Heart left ventricle (tissue), 13 donors: ENCODE measurements around the gene HMG20A.

Experiments used
- POLR2A ChIP-seq, 2 donors: fragments of 450-650 bp; IDR thresholded peaks; one replicate each; pipeline ENCODE4 v1.6.1; 2017; ENCODE audit warnings: antibody characterized with exemption in 2 of 2, mild to moderate bottlenecking in 2 of 2, moderate library complexity in 2 of 2
- TF ChIP-seq, protein P1 (sequence below), 12 donors: fragments of 200-600 bp; sonication (generic) in 4 of 12; IDR thresholded peaks; one replicate each; pipeline versions ENCODE4 v1.5.0 to v1.8.0; 2018 to 2022; ENCODE audit warnings: antibody characterized with exemption in 12 of 12, mild to moderate bottlenecking in 5 of 12
- donor health status: ischemic (EF 13 %, LVEDD 7.1; RV severe dilation, severe dysfunction).
- donor health status: DM: no; HTN: yes; CAD: no.
- donor health status: DM: no; HTN: no; CAD: no.
- donor health status: ischemic (EF 25% LVEDD 6.9; RV normal size, moderate dysfunction).
- donor health status: ischemic (EF 25% LVEDD 5.7; RV mildly dilated, moderate dysfunction).
- donor health status: ischemic (EF 35%, LVEDD 5.7; RV mildly dilated, moderate dysfunction).
- donor health status: nonischemic (EF 11% LVEDD 7.7; RV severe dilation, severe dysfunction).
- donor health status: DM: yes; HTN: yes; CAD: no.
- donor health status: PGD.
- donor health status: ischemic (EF 29% LVEDD 5.4; RV normal size, mild dysfunction).
- donor health status: nonischemic (EF 23%, LVEDD 6.1; RV moderate dilation, normal function).

DNA sequence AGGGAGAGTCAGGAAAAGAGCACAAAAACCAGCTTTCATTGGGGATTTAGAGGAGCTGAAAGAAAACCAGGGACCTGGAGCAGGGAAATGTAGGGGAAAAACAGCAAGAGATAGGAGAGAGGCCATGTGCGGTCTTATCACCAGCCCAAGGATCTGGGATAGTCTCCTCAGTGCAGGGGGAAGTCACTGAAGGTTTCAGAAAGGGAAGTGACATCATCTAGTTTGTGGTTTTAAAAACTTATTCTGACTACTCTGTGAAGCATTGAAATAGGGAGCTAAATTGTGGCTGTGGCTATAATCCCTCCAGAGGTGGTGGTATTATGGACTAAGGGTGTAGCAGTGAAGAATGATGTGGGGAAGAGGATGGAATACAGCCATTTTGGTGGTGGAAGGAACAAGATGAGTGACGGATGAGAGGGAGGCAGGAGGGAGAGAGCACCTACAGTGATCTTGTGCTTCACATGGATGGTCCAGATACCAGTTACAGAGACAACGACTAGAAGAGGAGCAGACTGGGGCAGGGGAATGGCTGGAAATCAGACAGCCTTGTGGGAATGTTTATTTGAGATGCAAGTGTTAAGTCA lies 72.7 kb downstream of the HMG20A start:
- TF ChIP-seq, protein P1, sequence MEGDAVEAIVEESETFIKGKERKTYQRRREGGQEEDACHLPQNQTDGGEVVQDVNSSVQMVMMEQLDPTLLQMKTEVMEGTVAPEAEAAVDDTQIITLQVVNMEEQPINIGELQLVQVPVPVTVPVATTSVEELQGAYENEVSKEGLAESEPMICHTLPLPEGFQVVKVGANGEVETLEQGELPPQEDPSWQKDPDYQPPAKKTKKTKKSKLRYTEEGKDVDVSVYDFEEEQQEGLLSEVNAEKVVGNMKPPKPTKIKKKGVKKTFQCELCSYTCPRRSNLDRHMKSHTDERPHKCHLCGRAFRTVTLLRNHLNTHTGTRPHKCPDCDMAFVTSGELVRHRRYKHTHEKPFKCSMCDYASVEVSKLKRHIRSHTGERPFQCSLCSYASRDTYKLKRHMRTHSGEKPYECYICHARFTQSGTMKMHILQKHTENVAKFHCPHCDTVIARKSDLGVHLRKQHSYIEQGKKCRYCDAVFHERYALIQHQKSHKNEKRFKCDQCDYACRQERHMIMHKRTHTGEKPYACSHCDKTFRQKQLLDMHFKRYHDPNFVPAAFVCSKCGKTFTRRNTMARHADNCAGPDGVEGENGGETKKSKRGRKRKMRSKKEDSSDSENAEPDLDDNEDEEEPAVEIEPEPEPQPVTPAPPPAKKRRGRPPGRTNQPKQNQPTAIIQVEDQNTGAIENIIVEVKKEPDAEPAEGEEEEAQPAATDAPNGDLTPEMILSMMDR (IDR thresholded peaks at IDR 0.05) = no peak
- no peak for TF ChIP-seq POLR2A (IDR thresholded peaks at IDR 0.05)
